ENCODE measurements around the gene OGFR.

GRCh38 chr20:62824476-62825332, 20.1 kb downstream of the OGFR start:
- TF ChIP-seq CTCF (IDR thresholded peaks at IDR 0.05; ENCODE audit: low read depth, low read length, poor library complexity, severe bottlenecking): no peak
- no peak for TF ChIP-seq EZH2phosphoT487 (IDR thresholded peaks at IDR 0.05; ENCODE audit: borderline replicate concordance, low read length)

Measured in DOHH2 (cell line).